Measurements from ENCODE around the gene ARID5B.

The ARID5B gene

GRCh38 chr10:61905837-61906561, 4.5 kb downstream of the ARID5B start:
- no peak for DNase-seq (ENCODE audit: low read depth)

- DNase-seq (ENCODE audit: low read depth), result no peak
These were observed 5.0 kb downstream of the ARID5B start for GRCh38 chr10:61906562-61906901.

- DNase-seq (ENCODE audit: low read depth), result no peak
These were observed 5.5 kb downstream of the ARID5B start for GRCh38 chr10:61907011-61907410.

GRCh38 chr10:61907587-61907986, 6.1 kb downstream of the ARID5B start:
- no peak for DNase-seq (ENCODE audit: low read depth)

DNA sequence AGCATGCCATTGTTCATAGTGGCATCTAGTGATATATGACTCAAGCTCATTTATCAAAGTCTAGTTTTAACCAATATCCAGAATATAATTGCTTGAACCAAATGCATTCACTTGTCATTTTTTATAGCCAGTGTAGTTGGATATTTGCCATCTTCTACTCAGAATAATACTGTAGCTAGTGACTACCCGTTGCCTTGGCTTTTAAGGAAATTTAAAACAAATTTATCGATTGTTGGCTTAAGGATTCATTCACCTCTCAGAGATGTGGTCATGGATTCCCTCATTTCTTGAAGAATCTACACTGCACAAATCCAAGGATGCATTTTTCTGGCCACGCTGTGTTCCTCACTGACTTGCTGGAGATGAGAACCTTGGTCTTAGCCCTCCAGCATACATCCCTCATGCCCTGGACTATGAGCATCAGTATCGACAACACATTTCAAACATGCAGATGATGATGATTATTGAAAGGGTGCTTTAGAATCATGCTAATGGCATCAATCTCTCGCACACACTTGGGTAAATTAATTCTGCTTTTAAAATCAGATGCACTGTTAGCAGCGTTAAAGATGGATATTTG, 8.8 kb downstream of the ARID5B start:
- no peak for DNase-seq (ENCODE audit: low read depth)

- no peak for DNase-seq (ENCODE audit: low read depth)
These were observed 9.4 kb downstream of the ARID5B start for GRCh38 chr10:61910894-61911293.

- DNase-seq (ENCODE audit: low read depth), result no peak
These were observed 9.9 kb downstream of the ARID5B start for GRCh38 chr10:61911425-61911824.

DNA sequence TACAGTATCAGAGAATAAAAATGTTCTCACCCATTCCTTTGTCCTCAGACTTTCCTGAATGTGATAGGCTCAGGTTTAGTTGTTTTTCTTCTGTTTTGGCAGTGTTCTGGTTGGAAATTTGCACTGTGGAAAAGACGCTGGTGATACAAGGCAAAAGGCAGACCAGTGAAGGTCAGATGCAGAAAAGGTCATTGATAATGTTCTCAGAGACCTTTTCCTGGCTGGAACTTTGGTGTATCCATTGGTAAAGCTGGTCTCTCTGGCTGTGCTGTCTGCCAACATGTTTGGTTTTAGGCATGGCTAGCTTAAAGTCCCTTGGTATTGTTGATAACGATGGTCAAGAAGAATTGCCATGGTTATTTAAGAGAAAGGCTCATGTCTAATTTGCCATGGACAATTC, 11.5 kb downstream of the ARID5B start:
- DNase-seq (ENCODE audit: low read depth), result no peak

DNA sequence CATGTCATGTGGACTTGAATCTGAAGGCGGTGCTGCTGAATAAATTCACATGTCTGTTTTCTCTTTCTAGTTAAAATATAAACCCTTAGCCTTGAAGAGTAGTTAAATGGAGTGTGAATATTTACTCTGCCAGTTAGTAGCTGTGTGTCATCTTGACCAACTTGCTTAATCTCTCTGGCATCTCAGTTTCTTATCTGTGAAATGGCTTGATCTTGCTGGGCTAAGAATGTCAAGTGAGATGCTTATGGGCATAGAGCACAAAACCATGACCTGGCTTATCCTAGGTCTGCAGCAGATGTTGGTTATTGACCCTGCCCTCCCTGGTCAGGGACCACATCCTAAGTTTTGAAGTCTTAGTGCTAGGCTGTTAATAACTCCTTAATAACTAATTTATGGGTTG, 16.6 kb downstream of the ARID5B start:
- no peak for DNase-seq (ENCODE audit: low read depth)

GRCh38 chr10:61918989-61919388, 17.5 kb downstream of the ARID5B start:
- DNase-seq (ENCODE audit: low read depth), result no peak

- no peak for DNase-seq (ENCODE audit: low read depth)
These were observed 18.2 kb downstream of the ARID5B start for GRCh38 chr10:61919646-61920215.

DNA sequence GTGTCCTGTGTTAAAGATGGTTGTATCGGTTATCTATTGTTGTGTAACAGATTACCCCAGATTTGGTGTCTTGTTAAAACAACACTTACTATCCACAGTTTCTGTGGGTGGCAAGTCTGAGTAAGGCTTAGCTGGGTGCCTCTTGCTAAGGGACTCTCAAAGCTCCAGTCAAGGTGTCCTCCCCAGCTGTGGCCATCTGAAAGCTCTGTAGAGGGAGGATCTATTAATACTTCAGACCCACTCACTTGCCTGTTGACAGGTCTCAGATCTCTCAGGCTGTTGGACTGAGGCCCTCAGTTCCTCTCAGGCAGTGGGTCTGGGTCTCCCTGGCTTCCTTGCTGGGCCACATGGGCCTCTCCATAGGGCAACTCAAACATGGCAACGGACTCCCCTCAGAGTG, 19.6 kb downstream of the ARID5B start:
- no peak for DNase-seq (ENCODE audit: low read depth)

DNA sequence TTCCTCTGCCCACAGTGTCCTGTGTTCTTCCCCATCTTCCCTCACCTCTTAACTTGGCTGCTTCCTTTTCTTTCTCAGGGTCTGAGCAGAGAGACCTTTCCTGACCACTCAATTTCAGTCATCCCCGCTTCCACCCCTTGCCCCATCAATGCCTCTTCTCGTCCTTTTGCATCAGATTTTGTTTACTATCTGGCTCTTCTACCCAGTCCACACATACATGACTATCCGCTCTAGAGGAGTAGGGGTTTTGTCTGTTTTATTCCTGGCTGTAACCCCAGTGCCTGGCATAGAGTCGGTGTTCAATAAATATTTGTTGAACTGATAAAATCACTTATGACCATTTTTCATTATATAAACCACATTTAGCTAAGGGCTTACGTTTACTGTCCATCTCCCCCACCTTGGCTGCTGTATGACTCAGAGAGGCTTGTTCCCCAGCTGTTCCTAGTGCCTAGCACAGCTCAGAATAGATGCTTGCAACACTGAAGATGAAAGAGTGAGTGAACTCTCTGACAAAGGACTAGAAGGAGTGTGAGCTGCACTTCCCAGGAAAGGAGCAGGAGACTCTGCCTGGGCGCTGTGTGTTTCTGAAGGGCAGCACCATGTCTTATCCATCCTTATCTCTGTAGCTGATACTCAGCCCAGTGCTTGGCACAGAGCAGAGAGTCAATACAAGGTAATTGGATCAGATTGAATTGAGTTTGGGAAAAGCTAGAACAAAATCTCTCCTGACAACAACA, 21.9 kb downstream of the ARID5B start:
- no peak for DNase-seq (ENCODE audit: low read depth)

- no peak for DNase-seq (ENCODE audit: low read depth)
These were observed 22.4 kb downstream of the ARID5B start for GRCh38 chr10:61923950-61924274.

GRCh38 chr10:61929555-61929954, 28.1 kb downstream of the ARID5B start:
- DNase-seq (ENCODE audit: low read depth), result no peak

DNA sequence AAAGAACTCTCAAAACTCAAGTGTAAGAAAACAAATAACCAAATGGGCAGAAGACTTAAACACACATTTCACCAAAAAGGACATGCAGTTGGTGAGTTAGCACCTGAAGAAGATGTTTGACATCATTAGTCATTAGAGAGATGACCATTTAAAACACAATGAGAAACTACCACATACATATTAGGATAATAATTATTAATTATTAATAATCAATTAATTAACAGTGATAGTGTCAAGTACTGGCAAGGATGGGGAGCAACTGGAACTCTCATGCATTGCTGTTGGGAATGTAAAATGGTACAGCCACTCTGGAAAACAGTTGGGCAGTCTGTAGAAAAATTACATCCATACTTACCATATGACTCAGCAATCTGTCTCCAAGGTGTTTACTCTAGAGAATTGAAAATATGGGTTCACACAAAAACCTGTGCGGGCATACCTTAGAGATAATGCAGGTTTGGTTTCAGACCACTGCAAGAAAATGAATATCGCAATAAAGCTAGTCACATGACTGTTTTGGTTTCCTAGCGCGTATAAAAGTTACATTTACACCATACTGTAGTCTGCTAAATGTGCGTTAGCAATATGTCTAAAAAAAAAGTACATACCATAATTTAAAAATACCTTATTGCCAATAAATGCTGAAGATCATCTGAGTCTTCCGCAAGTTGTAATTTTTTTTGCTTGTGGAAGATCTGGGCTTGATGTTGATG, 30.3 kb downstream of the ARID5B start:
- DNase-seq (ENCODE audit: low read depth), result no peak

GRCh38 chr10:61933859-61934555, 32.5 kb downstream of the ARID5B start:
- DNase-seq (ENCODE audit: low read depth), result no peak

GRCh38 chr10:61935077-61935476, 33.6 kb downstream of the ARID5B start:
- no peak for DNase-seq (ENCODE audit: low read depth)

GRCh38 chr10:61936770-61937169, 35.3 kb downstream of the ARID5B start:
- DNase-seq (ENCODE audit: low read depth), result no peak

DNA sequence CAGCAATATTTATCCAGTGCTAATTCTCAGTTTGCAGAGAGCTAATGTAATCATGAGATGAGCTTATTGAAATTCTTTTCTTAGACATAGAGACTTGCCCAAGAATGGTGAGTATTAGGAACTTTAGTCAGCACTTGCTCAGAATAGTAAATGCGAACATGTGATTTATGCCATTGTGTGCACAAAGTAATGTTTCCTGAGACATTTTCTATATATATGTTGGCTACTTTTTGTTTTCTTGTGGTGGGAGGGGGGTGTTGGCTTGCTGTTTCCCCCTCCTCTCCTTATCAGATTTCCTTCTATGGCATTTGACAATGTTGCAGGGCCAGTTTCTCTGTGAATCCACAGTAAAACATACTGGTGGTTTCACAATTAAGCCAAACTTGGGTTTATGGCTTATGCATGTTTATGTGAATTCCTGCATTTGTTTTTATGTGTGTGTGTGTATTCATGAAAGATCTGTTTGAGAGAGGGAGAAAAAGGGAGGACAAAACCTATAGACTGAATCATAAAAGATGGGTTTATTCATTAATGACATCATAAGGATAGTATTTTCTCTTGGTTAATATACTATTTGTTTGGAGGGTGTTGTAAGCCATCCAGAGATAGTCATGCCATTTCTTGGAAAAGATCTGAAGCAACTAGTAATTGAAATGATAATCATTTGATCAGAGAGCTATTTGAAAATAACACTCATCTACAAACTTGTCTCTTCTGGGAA, 36.3 kb downstream of the ARID5B start:
- DNase-seq (ENCODE audit: low read depth), result no peak

DNA sequence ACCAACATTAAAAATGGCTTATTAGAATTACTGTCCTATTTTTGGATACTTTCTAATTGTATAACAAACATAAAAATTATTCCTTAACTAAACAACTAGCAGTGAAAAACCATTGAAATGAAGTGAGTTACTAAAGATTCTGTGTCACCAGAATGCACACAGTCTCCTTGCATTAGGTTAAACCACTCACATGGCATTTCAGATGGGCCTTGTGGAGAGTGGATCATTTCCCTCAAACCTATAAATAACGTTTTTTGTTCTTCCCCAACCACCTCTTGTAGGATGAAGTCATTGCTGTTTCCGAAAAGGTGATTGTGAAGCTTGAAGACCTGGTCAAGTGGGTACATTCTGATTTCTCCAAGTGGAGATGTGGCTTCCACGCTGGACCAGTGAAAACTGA, 38.4 kb downstream of the ARID5B start:
- DNase-seq (ENCODE audit: low read depth), result no peak
